Measurements from ENCODE around the gene HOXA6. TPM values are rescaled to one million over a fixed set of nuclear protein-coding genes. Genes with fewer than 3 reads are reported as not detected.

HOXA6 gene
- polyA plus RNA-seq, 1 donor from 2014 or later: not detected

GRCh38 chr7:27144781-27145164, 2.8 kb downstream of the HOXA6 start:
- TF ChIP-seq EP300 (conservative IDR thresholded peaks at IDR 0.05; ENCODE audit: poor library complexity, severe bottlenecking): no peak
- Histone ChIP-seq H4K20me1 (ENCODE audit: insufficient read depth) (no peaks in the 10 kb centered on the region), H3K27me3 (ENCODE audit: insufficient read depth, low read depth, low read length) (peaks cover 100% of the 10 kb centered on the region), H3K9me3 (ENCODE audit: low read length) (peaks cover 40% of the 10 kb centered on the region), H3K36me3 (ENCODE audit: insufficient read depth, low read length) (no peaks in the 10 kb centered on the region), H3K4me3 (ENCODE audit: low read length) (no peak overlapping the region), H3K9me2 (ENCODE audit: insufficient read depth, low read length) (no peaks in the 10 kb centered on the region), H2AFZ (ENCODE audit: low read depth, low read length) (no peak overlapping the region), H3K27ac (ENCODE audit: low read length) (no peak overlapping the region), H3K4me2 (ENCODE audit: low read length) (no peak overlapping the region), H3F3A (ENCODE audit: insufficient read depth, low read length, poor library complexity, severe bottlenecking) (no peaks in the 10 kb centered on the region), H3K79me2 (replicated peaks; ENCODE audit: insufficient read depth, low read length) (no peaks in the 10 kb centered on the region), H3K9ac (ENCODE audit: low read length) (no peak overlapping the region)

GRCh38 chr7:27143950-27144780, 3.4 kb downstream of the HOXA6 start:
- no peaks in the 10 kb centered on the region for H3K36me3 ChIP-seq (ENCODE audit: insufficient read depth, low read length)
- peaks cover 40% of the 10 kb centered on the region for H3K9me3 ChIP-seq (ENCODE audit: low read length)
- H3K4me3 ChIP-seq (ENCODE audit: low read length): peak overlapping the region; percentile 59
- H3K79me2 ChIP-seq (replicated peaks; ENCODE audit: insufficient read depth, low read length): no peaks in the 10 kb centered on the region
- H3F3A ChIP-seq (ENCODE audit: insufficient read depth, low read length, poor library complexity, severe bottlenecking): no peaks in the 10 kb centered on the region
- H3K9ac ChIP-seq (ENCODE audit: low read length): no peak overlapping the region
- H3K27me3 ChIP-seq (ENCODE audit: insufficient read depth, low read depth, low read length): peaks cover 100% of the 10 kb centered on the region
- H4K20me1 ChIP-seq (ENCODE audit: insufficient read depth): no peaks in the 10 kb centered on the region
- no peaks in the 10 kb centered on the region for H3K9me2 ChIP-seq (ENCODE audit: insufficient read depth, low read length)
- peak; percentile 38 for TF ChIP-seq EZH2 (IDR thresholded peaks at IDR 0.05; ENCODE audit: borderline replicate concordance, insufficient read depth, low read length, poor library complexity, severe bottlenecking)
- TF ChIP-seq REST (IDR thresholded peaks at IDR 0.05; ENCODE audit: borderline replicate concordance): no peak
- no peak for TF ChIP-seq MXI1 (conservative IDR thresholded peaks at IDR 0.05; ENCODE audit: poor library complexity, severe bottlenecking)
- no peak overlapping the region for H3K4me2 ChIP-seq (ENCODE audit: low read length)
- H3K27ac ChIP-seq (ENCODE audit: low read length): no peak overlapping the region
- no peak overlapping the region for H2AFZ ChIP-seq (ENCODE audit: low read depth, low read length)

- Histone ChIP-seq H3K9ac (ENCODE audit: low read length) (no peak within 1 kb of the TSS), H2AFZ (ENCODE audit: low read depth, low read length) (no peak within 1 kb of the TSS), H3K27me3 (ENCODE audit: insufficient read depth, low read depth, low read length) (peaks cover 100% of the 10 kb centered on the region), H3K4me2 (ENCODE audit: low read length) (no peak within 1 kb of the TSS), H3F3A (ENCODE audit: insufficient read depth, low read length, poor library complexity, severe bottlenecking) (no peaks in the 10 kb centered on the region), H3K9me3 (ENCODE audit: low read length) (peaks cover 40% of the 10 kb centered on the region), H3K79me2 (replicated peaks; ENCODE audit: insufficient read depth, low read length) (no peaks in the 10 kb centered on the region), H3K36me3 (ENCODE audit: insufficient read depth, low read length) (no peaks in the 10 kb centered on the region), H3K27ac (ENCODE audit: low read length) (no peak within 1 kb of the TSS), H3K4me3 (ENCODE audit: low read length) (peak within 1 kb of the TSS; percentile 59), H4K20me1 (ENCODE audit: insufficient read depth) (no peaks in the 10 kb centered on the region), H3K9me2 (ENCODE audit: insufficient read depth, low read length) (no peaks in the 10 kb centered on the region)
- no peak for TF ChIP-seq REST (IDR thresholded peaks at IDR 0.05; ENCODE audit: borderline replicate concordance)
- TF ChIP-seq MXI1 (conservative IDR thresholded peaks at IDR 0.05; ENCODE audit: poor library complexity, severe bottlenecking): no peak
- TF ChIP-seq EZH2 (IDR thresholded peaks at IDR 0.05; ENCODE audit: borderline replicate concordance, insufficient read depth, low read length, poor library complexity, severe bottlenecking): peak; percentile 34
- peak; percentile 23 for TF ChIP-seq SMC3 (conservative IDR thresholded peaks at IDR 0.05; ENCODE audit: poor library complexity)
- TF ChIP-seq CTCF (IDR thresholded peaks at IDR 0.05; ENCODE audit: poor library complexity, severe bottlenecking): peak; percentile 48
- peak; percentile 20 for TF ChIP-seq RAD21 (conservative IDR thresholded peaks at IDR 0.05)
- TF ChIP-seq EP300 (conservative IDR thresholded peaks at IDR 0.05; ENCODE audit: poor library complexity, severe bottlenecking): no peak
- no peak for TF ChIP-seq POLR2AphosphoS5 (IDR thresholded peaks at IDR 0.05)
- no peak for TF ChIP-seq TAF1 (IDR thresholded peaks at IDR 0.05; ENCODE audit: low read depth)
Observed at GRCh38 chr7:27143023-27143949, 4.3 kb downstream of the HOXA6 start, which contains the start of gene HOXA5. HOXA5 (minus strand) TSS chr7:27143681; CDS start chr7:27143607, 74 bp downstream.

Measured in neural cell (in vitro differentiated cells).